Activated CD8-positive, alpha-beta T cell treated with anti-CD3 and anti-CD28 coated beads, Interleukin-2, amount 10 ng/mL, durations not matched to agents 7 days and 5 days (primary cell): ENCODE data around the gene HEPACAM. TPM values are rescaled to one million over a fixed set of nuclear protein-coding genes. Genes with fewer than 3 reads are reported as not detected.

ENCODE experiments used
- total RNA-seq, 2 experiments: library from RNA; stranded (reverse); gene quantifications; one replicate each; pipeline ENCODE4 v1.2.3, GENCODE V29; 2021

HEPACAM gene
- total RNA-seq, 2 experiments from 2014 or later: not detected

Other genes starting within 250 kb of the HEPACAM start
- 1 to 10 TPM; 5.7 to 6.1 TPM for gene NRGN, start 196.1 kb downstream of the HEPACAM start, total RNA-seq
- gene VSIG2, start 183.8 kb downstream of the HEPACAM start, total RNA-seq: not detected
- gene ESAM, start 173.8 kb downstream of the HEPACAM start, total RNA-seq: under 1 TPM; 0.50 to 0.55 TPM
- gene MSANTD2, start 135.6 kb downstream of the HEPACAM start, total RNA-seq: 10 to 100 TPM in 1 of 2 experiments, 1 to 10 TPM in 1; 9.1 to 10.2 TPM
- 10 to 100 TPM in 1 of 2 experiments, 1 to 10 TPM in 1; 9.4 to 10.5 TPM for gene ROBO3, start 70.6 kb downstream of the HEPACAM start, total RNA-seq
- under 1 TPM in 1 of 2 experiments, not detected in 1; 0.05 TPM for gene ROBO4, start 38.2 kb downstream of the HEPACAM start, total RNA-seq
- not detected for gene HEPN1, start 16.8 kb downstream of the HEPACAM start, total RNA-seq
- gene CCDC15, start 18.2 kb upstream of the HEPACAM start, total RNA-seq: 1 to 10 TPM; 7.7 to 8.8 TPM
- under 1 TPM; 0.61 to 0.68 TPM for gene SLC37A2, start 127.3 kb upstream of the HEPACAM start, total RNA-seq
- 10 to 100 TPM; 14.9 to 17.4 TPM for gene TMEM218, start 175.6 kb upstream of the HEPACAM start, total RNA-seq
- gene PKNOX2, start 228.7 kb upstream of the HEPACAM start, total RNA-seq: not detected